Measurements from ENCODE around the gene KPNA1. TPM values are rescaled to one million over a fixed set of nuclear protein-coding genes. Genes with fewer than 3 reads are reported as not detected.

Gene KPNA1
- total RNA-seq, 1 experiment from 2014 or later, result 118 TPM

GRCh38 chr3:122389892-122390291 is 124.8 kb downstream of the KPNA1 start:
- Histone ChIP-seq H3K9me3 (ENCODE audit: control insufficient read depth, insufficient read depth, low read depth, low read length) (no peaks in the 10 kb centered on the region), H3K4me1 (ENCODE audit: control insufficient read depth, insufficient read depth, low read length) (no peaks in the 10 kb centered on the region; the same call in 1 of the 2 replicates), H3K27me3 (ENCODE audit: control insufficient read depth, insufficient read depth, low read length) (no peaks in the 10 kb centered on the region), H3K27ac (ENCODE audit: low read length) (no peak overlapping the region), H3K36me3 (ENCODE audit: control insufficient read depth, insufficient read depth, low read length) (no peaks in the 10 kb centered on the region; the same call in 1 of the 2 replicates), H3K4me3 (ENCODE audit: low read depth in 2 of 2, low read length in 2 of 2) (no peak overlapping the region)
- ATAC-seq, result no peak
- in situ Hi-C loops (cut with HindIII; ENCODE audit: low pct_unique_long_range_greater_than_20kb, low sequenced_read_pairs) (no loop called here), intact Hi-C loops (cut with micrococcal nuclease; ENCODE audit: unreplicated experiment) (loop anchor here (10.0 kb wide), 1 partner anchor 555 kb away; the partner anchor contains the start of genes EAF2 and IQCB1)
- no peak for DNase-seq (ENCODE audit: low read depth, low spot score)
- ChIA-PET CTCF (interaction anchor here (0.7 kb wide), 1 partner anchor 23 kb away, joined by 4 read pairs; no protein-coding TSS in a partner anchor), POLR2A (interaction anchor here (0.6 to 1.3 kb wide), 2 partner anchors 26 to 322 kb away, joined by 3 to 4 read pairs; partner anchors contain the start of gene WDR5B)
- no TSS peak for BruUV-seq (replicated peaks)
- TF ChIP-seq SIN3A (IDR thresholded peaks at IDR 0.05; ENCODE audit: borderline replicate concordance, insufficient read depth, low read depth, low read length) (no peak), CTCF (IDR thresholded peaks at IDR 0.05) (no peak), TCF7L2 (IDR thresholded peaks at IDR 0.05; ENCODE audit: low read depth, low read length) (no peak), REST (IDR thresholded peaks at IDR 0.05; ENCODE audit: insufficient read depth in 1 of 2, low read depth in 2 of 2, low read length in 1 of 2) (no peak), POLR2AphosphoS5 (IDR thresholded peaks at IDR 0.05; ENCODE audit: low read depth, low read length) (no peak)

- Histone ChIP-seq H3K4me1 (ENCODE audit: control insufficient read depth, insufficient read depth, low read length) (no peaks in the 10 kb centered on the region; the same call in 1 of the 2 replicates), H3K9me3 (ENCODE audit: control insufficient read depth, insufficient read depth, low read depth, low read length) (no peaks in the 10 kb centered on the region), H3K27ac (ENCODE audit: low read length) (no peak overlapping the region), H3K27me3 (ENCODE audit: control insufficient read depth, insufficient read depth, low read length) (no peaks in the 10 kb centered on the region), H3K36me3 (ENCODE audit: control insufficient read depth, insufficient read depth, low read length) (no peaks in the 10 kb centered on the region; the same call in 1 of the 2 replicates), H3K4me3 (ENCODE audit: low read depth in 2 of 2, low read length in 2 of 2) (no peak overlapping the region)
- TF ChIP-seq POLR2AphosphoS5 (IDR thresholded peaks at IDR 0.05; ENCODE audit: low read depth, low read length) (no peak), SIN3A (IDR thresholded peaks at IDR 0.05; ENCODE audit: borderline replicate concordance, insufficient read depth, low read depth, low read length) (no peak), REST (IDR thresholded peaks at IDR 0.05; ENCODE audit: insufficient read depth in 1 of 2, low read depth in 2 of 2, low read length in 1 of 2) (no peak), TCF7L2 (IDR thresholded peaks at IDR 0.05; ENCODE audit: low read depth, low read length) (no peak), CTCF (IDR thresholded peaks at IDR 0.05) (no peak)
- POLR2A ChIA-PET, result interaction anchor here (1.3 kb wide), 1 partner anchor 27 kb away, joined by 4 read pairs; the partner anchor contains the start of gene WDR5B
- DNase-seq (ENCODE audit: low read depth, low spot score), result no peak
- no peak for ATAC-seq
- CTCF ChIA-PET, result no interaction called here
- in situ Hi-C loops (cut with HindIII; ENCODE audit: low pct_unique_long_range_greater_than_20kb, low sequenced_read_pairs) (no loop called here), intact Hi-C loops (cut with micrococcal nuclease; ENCODE audit: unreplicated experiment) (loop anchor here (10.0 kb wide), 1 partner anchor 554 kb away; the partner anchor contains the start of genes EAF2 and IQCB1)
- BruUV-seq (replicated peaks), result no TSS peak
These were observed 125.5 kb downstream of the KPNA1 start for GRCh38 chr3:122389197-122389596.

Measured in Panc1 (cell line).